Transverse colon (tissue), 4 donors: ENCODE measurements around the gene CADM2.

ENCODE experiments used
- POLR2A ChIP-seq: fragments of 450-650 bp; IDR thresholded peaks from one replicate; pipeline ENCODE4 v1.6.1; 2016; ENCODE audit warnings: antibody characterized with exemption, mild to moderate bottlenecking, moderate library complexity
- POLR2AphosphoS5 ChIP-seq, 3 donors: sonication (generic); formaldehyde crosslinking; IDR thresholded peaks; one replicate each; pipeline ENCODE4 v1.6.1; 2016; ENCODE audit warnings: antibody characterized with exemption in 3 of 3
- TF ChIP-seq, protein P1 (sequence below), 5 experiments: fragments of 200-600 bp in 3 of 5; fragments of 450-650 bp in 2 of 5; sonication (generic) in 3 of 5; IDR thresholded peaks; 1 replicate in 2 of 5; 2 replicates in 3 of 5; pipeline ENCODE4 v1.5.1; 2016 to 2017; ENCODE audit warnings: antibody characterized with exemption in 5 of 5, inconsistent platforms in 3 of 5, mild to moderate bottlenecking in 2 of 5, moderate library complexity in 1 of 5

DNA sequence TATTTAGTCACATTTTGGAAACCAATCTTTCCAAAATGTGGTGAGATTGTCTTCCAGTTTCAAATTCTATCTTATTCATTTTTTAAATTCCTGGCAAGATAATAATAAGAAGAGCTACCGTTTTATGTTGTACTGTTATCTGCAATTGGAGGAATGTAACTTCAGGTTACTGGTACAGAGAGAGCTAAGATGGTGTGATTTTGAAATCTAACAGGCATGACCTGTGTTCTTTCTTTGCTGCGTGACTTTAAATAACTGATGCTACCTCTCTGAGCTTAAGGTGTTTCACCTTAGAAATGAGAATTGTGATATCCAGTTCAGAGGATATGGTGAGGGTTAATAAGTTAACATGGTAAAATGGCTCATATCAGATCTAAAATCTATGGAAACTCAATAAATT lies 21.7 kb downstream of the CADM2 start:
- TF ChIP-seq, protein P1, sequence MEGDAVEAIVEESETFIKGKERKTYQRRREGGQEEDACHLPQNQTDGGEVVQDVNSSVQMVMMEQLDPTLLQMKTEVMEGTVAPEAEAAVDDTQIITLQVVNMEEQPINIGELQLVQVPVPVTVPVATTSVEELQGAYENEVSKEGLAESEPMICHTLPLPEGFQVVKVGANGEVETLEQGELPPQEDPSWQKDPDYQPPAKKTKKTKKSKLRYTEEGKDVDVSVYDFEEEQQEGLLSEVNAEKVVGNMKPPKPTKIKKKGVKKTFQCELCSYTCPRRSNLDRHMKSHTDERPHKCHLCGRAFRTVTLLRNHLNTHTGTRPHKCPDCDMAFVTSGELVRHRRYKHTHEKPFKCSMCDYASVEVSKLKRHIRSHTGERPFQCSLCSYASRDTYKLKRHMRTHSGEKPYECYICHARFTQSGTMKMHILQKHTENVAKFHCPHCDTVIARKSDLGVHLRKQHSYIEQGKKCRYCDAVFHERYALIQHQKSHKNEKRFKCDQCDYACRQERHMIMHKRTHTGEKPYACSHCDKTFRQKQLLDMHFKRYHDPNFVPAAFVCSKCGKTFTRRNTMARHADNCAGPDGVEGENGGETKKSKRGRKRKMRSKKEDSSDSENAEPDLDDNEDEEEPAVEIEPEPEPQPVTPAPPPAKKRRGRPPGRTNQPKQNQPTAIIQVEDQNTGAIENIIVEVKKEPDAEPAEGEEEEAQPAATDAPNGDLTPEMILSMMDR (IDR thresholded peaks at IDR 0.05), result no peak
- no peak for TF ChIP-seq POLR2A
- TF ChIP-seq POLR2AphosphoS5 (IDR thresholded peaks at IDR 0.05), result no peak
